A549 treated with CpdA at 1 μM for 4 hours (cell line): ENCODE results near the gene GRIA3. TPM values are rescaled to one million over a fixed set of nuclear protein-coding genes. Genes with fewer than 3 reads are reported as not detected.

Experiments
- total RNA-seq: library from RNA; stranded (reverse); fragments of 200-300 nt; extraction: Qiagen RNA extraction; gene quantifications from 5 replicates; pipeline ENCODE4 v1.2.3, GENCODE V29; 2022; ENCODE audit warnings: low read depth

Gene GRIA3
- total RNA-seq: not detected in 5 replicates

GRCh38 chrX:123184219-123184865 lies at the start of gene GRIA3:
TSS of gene GRIA3 (plus strand) at chrX:123184278. CDS start at chrX:123184536, 258 bp downstream.

